ENCODE data around the gene TAS2R50.

The TAS2R50 gene

DNA sequence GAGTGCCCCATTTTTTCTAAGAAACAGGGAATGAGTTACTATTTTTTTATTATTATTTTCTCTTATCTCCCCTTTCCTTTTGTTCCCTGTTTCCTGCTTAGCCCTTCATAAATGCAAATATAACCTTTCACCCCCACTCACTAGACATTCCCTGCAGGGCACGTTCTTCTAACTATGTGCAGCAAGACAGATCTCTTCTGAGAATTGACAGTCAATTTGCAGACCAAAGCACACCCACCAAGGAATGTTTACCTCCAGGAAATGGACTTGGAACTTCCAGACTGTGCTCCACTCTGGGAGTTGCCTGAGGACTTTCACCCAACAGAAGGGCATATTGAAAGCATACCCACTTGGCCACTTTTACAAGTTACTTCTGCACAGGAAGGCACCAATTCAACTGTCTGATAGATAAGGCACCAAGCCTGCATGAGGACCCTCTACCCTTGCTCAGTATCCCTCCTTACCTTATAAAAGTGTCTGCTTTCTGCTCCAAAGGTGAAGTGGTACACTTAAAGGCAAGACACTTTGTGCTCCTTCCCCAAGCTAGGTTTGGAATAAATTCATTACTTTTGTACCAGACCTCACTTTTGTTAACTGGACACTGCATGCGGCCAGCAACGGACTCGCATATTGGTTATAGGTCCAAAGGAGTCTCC lies 29.2 kb upstream of the TAS2R50 start:
- no peak for DNase-seq (ENCODE audit: low read depth)
- TF ChIP-seq, protein P1, sequence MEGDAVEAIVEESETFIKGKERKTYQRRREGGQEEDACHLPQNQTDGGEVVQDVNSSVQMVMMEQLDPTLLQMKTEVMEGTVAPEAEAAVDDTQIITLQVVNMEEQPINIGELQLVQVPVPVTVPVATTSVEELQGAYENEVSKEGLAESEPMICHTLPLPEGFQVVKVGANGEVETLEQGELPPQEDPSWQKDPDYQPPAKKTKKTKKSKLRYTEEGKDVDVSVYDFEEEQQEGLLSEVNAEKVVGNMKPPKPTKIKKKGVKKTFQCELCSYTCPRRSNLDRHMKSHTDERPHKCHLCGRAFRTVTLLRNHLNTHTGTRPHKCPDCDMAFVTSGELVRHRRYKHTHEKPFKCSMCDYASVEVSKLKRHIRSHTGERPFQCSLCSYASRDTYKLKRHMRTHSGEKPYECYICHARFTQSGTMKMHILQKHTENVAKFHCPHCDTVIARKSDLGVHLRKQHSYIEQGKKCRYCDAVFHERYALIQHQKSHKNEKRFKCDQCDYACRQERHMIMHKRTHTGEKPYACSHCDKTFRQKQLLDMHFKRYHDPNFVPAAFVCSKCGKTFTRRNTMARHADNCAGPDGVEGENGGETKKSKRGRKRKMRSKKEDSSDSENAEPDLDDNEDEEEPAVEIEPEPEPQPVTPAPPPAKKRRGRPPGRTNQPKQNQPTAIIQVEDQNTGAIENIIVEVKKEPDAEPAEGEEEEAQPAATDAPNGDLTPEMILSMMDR (conservative IDR thresholded peaks at IDR 0.05; ENCODE audit: low read depth, low read length) = no peak
- no peak overlapping the region for H3K4me3 ChIP-seq (ENCODE audit: low read length)

DNA sequence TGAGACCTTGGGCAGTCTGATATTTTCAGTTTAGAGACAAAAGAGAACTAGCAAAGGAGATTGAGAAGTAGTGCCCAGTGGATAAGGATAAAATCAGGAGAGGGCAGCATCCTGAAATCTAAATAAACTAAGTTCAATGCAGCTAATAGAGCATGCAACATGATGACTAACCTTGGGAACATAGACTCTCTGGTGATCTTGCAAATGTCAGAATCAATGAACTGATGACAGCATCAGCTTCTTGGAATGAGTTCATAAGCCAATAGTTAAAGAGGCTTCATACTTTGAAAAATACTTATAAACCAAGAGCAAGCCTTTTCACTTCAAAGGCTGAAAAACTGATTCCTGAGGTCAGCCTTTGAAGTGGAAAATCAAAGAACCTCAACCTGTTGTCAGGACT lies 27.5 kb upstream of the TAS2R50 start:
- no peak for DNase-seq (ENCODE audit: low read depth)
- TF ChIP-seq, protein P1 (conservative IDR thresholded peaks at IDR 0.05; ENCODE audit: low read depth, low read length) = no peak

DNA sequence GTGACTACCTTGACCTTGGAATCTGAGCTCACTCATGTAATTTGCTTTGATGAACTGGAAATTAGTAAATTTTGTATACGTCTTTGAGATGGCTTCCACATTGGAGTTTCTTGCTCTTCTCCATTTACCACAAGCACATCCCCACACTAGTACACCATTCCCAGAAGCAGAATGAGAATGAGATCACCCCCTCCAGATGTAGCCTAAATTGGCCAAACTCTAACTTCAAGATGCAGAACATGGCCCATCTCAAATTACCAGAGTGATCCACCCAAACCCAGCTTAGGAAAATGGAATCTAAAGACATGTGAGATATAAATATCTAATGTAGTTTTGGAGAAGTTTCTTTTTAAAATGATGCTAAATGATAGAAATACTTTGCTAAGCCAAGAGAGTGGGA lies 20.9 kb upstream of the TAS2R50 start:
- no peak overlapping the region for H3K4me3 ChIP-seq (ENCODE audit: low read length)
- TF ChIP-seq, protein P1 (conservative IDR thresholded peaks at IDR 0.05; ENCODE audit: low read depth, low read length) = no peak
- no peak for DNase-seq (ENCODE audit: low read depth)

More for the DNA sequence above, 27.5 kb upstream of the TAS2R50 start:
- no peak overlapping the region for H3K4me3 ChIP-seq (ENCODE audit: low read length)

DNA sequence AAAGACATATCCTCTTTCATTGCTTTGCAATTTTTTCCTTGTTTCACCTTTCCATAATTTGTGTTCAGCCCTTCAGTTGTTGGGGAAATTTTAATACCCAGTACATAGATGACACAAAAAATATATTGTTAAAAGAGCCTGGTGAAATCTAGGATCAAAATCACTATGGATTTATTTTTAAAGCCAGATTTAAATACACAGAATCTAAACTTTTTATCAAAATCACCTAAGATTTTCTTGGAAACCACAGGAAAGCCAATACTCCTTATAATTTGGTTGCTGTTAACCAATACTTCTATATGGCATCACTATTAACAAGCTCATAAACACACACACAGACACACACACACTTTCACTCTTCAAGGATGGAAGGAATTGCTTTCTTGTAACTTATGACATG lies 11.5 kb upstream of the TAS2R50 start, which contains the start of gene TAS2R20:
TSS of gene TAS2R20 (minus strand) at position 101 of the 400 bp plus-strand sequence. CDS start 429 bp downstream, outside the sequence.
- TF ChIP-seq, protein P1 (conservative IDR thresholded peaks at IDR 0.05; ENCODE audit: low read depth, low read length) = no peak
- H3K4me3 ChIP-seq (ENCODE audit: low read length) = no peak within 1 kb of the TSS
- no peak for DNase-seq (ENCODE audit: low read depth)

DNA sequence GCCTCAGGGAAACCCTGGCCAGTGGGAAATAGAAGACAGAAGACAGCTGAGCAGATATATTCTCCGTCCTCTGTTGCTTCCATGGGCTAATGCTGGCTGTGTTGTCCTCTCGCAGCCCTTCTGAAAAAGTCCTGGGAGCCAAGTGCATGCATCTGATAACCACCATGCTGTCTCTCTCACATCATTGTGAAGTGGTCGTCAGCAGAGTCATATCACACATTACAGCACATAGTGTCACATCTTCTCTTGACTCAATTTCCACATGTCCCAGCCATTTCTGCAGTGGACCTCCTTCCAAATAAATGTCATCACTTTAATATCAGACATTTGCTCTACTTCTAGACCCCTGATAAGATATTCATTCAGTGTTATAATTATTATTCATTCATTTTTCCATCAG lies 7.6 kb upstream of the TAS2R50 start:
- TF ChIP-seq, protein P1 (conservative IDR thresholded peaks at IDR 0.05; ENCODE audit: low read depth, low read length) = no peak
- no peak overlapping the region for H3K4me3 ChIP-seq (ENCODE audit: low read length)
- DNase-seq (ENCODE audit: low read depth) = no peak

DNA sequence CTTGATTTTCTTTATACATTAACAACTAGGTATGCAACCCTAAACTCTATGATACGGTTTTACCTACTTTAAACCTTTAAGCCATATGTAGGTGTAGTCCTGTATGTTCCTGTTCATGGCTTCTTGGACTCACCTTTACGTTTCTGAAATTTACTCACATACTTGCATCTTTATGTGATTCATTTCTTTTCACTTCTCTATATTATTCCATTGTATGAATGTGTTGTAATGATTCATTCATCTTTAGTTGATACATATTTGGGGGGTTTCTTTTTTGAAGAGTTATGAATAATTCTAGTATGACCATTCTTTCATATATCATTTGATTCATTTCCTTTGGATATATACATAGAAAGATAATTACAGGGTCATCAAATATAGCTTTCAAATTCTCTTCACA lies 2.4 kb upstream of the TAS2R50 start:
- TF ChIP-seq, protein P1 (conservative IDR thresholded peaks at IDR 0.05; ENCODE audit: low read depth, low read length) = no peak
- no peak overlapping the region for H3K4me3 ChIP-seq (ENCODE audit: low read length)
- DNase-seq (ENCODE audit: low read depth) = no peak

DNA sequence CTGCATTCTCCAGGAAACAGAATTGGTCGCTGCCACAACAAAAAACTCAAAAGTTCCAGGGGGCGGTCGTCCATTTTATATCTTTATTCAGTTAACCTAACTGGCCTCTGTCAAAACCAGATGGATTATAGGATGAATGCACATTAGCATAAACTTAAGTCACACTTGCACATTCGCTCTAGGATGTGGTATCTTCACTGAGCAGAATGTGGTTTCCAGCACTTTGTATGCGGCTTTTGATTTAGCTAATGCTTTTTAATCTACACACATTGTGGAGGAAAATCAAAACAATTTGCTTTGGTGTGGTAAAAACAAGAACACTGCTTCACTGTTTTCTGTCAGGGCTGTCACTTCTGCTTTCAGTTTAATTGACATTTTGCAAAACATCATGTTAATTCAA lies 4.5 kb downstream of the TAS2R50 start:
- DNase-seq (ENCODE audit: low read depth) = no peak
- TF ChIP-seq, protein P1 (conservative IDR thresholded peaks at IDR 0.05; ENCODE audit: low read depth, low read length) = no peak

More for the DNA sequence above, 4.5 kb downstream of the TAS2R50 start:
- no peak overlapping the region for H3K4me3 ChIP-seq (ENCODE audit: low read length)

All from retinal pigment epithelial cell (primary cell).